Gastrocnemius medialis (tissue), 4 donors: ENCODE results near the gene PLA2G15. TPM values are rescaled to one million over a fixed set of nuclear protein-coding genes. Genes with fewer than 3 reads are reported as not detected.

ENCODE experiments used
- ATAC-seq, 2 donors: fragments of 150-250 bp; one replicate each; pipeline ENCODE4 v1.9.1; 2016
- DNase-seq, 2 donors: peaks; one replicate each; pipeline ENCODE4 v3.0.0-alpha.2; 2019
- H3K27ac ChIP-seq, 4 donors: fragments of 200-600 bp; sonication (generic); 1 replicate in 1 of 4; 2 replicates in 3 of 4; pipeline ENCODE4 v1.5.1; 2016 to 2018; ENCODE audit warnings: mild to moderate bottlenecking in 2 of 4, moderate library complexity in 1 of 4
- H3K27me3 ChIP-seq, 3 donors: fragments of 200-600 bp; sonication (generic) in 2 of 3; 1 replicate in 1 of 3; 2 replicates in 2 of 3; pipeline versions ENCODE4 v1.5.1 to v1.6.0; 2016 to 2019; ENCODE audit warnings: mild to moderate bottlenecking in 1 of 3, moderate library complexity in 1 of 3
- H3K36me3 ChIP-seq, 2 donors: fragments of 200-600 bp; sonication (generic) in 1 of 2; one replicate each; pipeline ENCODE4 v1.5.1; 2017 to 2018
- H3K4me1 ChIP-seq, 2 donors: fragments of 200-600 bp; sonication (generic) in 1 of 2; one replicate each; pipeline ENCODE4 v1.5.1; 2016 to 2017; ENCODE audit warnings: mild to moderate bottlenecking in 2 of 2
- H3K4me3 ChIP-seq, 4 donors: fragments of 200-600 bp; sonication (generic) in 3 of 4; 1 replicate in 1 of 4; 2 replicates in 3 of 4; pipeline ENCODE4 v1.5.1; 2016 to 2019; ENCODE audit warnings: mild to moderate bottlenecking in 2 of 4
- H3K9me3 ChIP-seq, 3 donors: fragments of 200-600 bp; sonication (generic) in 2 of 3; 1 replicate in 1 of 3; 2 replicates in 2 of 3; pipeline ENCODE4 v1.5.1; 2016 to 2019
- POLR2A ChIP-seq, 2 donors: fragments of 450-650 bp; IDR thresholded peaks; one replicate each; pipeline ENCODE4 v1.6.1; 2017; ENCODE audit warnings: antibody characterized with exemption in 2 of 2, mild to moderate bottlenecking in 2 of 2, moderate library complexity in 2 of 2
- in situ Hi-C, 4 donors: fragments of 200-750 bp; cut with MboI; loops; one replicate each; pipeline versions ENCODE4 v1.15.0 to v1.8.0; 2017; ENCODE audit warnings: low sequenced_read_pairs in 4 of 4
- intact Hi-C: fragments of 100-400 bp; cut with DNase I; formaldehyde crosslinking; loops from one replicate; pipeline ENCODE4 v1.15.1; 2023; ENCODE audit warnings: low total_unique reads
- total RNA-seq, 4 donors: library from RNA; depleted of rRNA; stranded (reverse); fragments of >200 nt; gene quantifications; one replicate each; pipeline versions ENCODE4 v1.1.0 to v1.2.3, GENCODE V29; 2016
- TF ChIP-seq, protein P1 (sequence below), 5 experiments: fragments of 450-650 bp in 3 of 5; fragments of 200-600 bp in 2 of 5; sonication (generic) in 2 of 5; IDR thresholded peaks in 4 of 5; conservative IDR thresholded peaks in 1 of 5; 1 replicate in 4 of 5; 2 replicates in 1 of 5; pipeline ENCODE4 v1.5.1; 2016 to 2019; ENCODE audit warnings: antibody characterized with exemption in 5 of 5, mild to moderate bottlenecking in 3 of 5, moderate library complexity in 3 of 5

Gene PLA2G15
- total RNA-seq, 4 donors from 2014 or later: 67.8 to 91.3 (median 84.8) TPM

- Histone ChIP-seq H3K9me3 (no peaks in the 10 kb centered on the region), H3K27me3 (no peaks in the 10 kb centered on the region), H3K36me3 (no peaks in the 10 kb centered on the region), H3K4me3 (no peak overlapping the region), H3K4me1 (peaks cover 17 to 25% of the 10 kb centered on the region in 2 donors), H3K27ac (peak overlapping the region in 3 of 4 donors; percentile 24 to 62 (median 52))
- ATAC-seq: no peak
- intact Hi-C loops: no loop called here
- peak in 1 of 2 donors; percentile 14 for DNase-seq
- in situ Hi-C loops: loop anchor here in 1 of 4 donors (25.0 kb wide), 1 partner anchor 422 kb away; the partner anchor contains the start of genes RANBP10 and TSNAXIP1
- TF ChIP-seq POLR2A (IDR thresholded peaks at IDR 0.05): no peak
- TF ChIP-seq, protein P1, sequence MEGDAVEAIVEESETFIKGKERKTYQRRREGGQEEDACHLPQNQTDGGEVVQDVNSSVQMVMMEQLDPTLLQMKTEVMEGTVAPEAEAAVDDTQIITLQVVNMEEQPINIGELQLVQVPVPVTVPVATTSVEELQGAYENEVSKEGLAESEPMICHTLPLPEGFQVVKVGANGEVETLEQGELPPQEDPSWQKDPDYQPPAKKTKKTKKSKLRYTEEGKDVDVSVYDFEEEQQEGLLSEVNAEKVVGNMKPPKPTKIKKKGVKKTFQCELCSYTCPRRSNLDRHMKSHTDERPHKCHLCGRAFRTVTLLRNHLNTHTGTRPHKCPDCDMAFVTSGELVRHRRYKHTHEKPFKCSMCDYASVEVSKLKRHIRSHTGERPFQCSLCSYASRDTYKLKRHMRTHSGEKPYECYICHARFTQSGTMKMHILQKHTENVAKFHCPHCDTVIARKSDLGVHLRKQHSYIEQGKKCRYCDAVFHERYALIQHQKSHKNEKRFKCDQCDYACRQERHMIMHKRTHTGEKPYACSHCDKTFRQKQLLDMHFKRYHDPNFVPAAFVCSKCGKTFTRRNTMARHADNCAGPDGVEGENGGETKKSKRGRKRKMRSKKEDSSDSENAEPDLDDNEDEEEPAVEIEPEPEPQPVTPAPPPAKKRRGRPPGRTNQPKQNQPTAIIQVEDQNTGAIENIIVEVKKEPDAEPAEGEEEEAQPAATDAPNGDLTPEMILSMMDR (IDR thresholded peaks at IDR 0.05 in 4 of 5, conservative IDR thresholded peaks at IDR 0.05 in 1 of 5): no peak
Measured at GRCh38 chr16:68233835-68234187, 11.4 kb upstream of the PLA2G15 start.

DNA sequence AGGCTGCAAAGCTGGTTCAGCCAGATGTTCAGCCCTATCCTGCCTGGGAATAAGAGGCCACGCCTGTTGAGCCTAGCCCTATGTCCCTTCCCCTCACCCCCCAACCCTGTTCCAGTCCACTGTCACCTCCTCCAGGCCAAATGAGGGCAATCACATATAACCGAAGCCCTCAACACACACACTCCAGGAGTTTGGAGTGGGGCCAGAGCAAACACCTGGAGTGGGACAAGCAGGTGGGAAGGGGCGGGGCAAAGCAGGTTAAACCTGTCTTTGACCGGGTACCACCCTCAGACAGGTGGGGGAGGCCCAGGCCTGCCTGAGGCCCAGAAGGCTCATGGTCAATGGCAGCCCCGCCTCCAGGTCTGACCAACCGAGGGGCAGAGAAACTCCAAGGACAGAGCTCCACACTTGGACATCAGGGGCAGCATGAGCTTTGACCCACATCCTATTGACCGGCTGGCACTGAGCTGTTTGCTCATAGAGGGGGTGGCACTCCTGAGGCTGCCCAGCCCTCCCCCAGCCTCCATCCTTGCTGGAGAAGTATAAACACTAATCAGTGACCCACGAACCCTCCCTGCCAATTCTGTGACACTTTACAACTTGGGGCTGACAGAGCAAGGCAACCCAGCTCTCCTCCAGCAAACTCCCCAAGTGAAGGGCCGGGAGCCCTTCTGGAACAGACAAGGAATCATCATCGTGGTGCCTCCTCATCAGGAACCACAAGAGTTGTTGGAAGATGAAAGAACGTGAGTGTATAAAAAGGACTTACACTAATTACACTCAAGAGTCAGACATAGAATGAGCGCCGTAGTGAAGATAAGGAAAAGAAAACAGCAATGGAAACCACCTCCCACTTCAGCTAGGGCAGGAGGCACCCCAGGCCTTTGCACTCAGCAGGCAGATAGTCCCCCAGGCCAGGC, 10.7 kb upstream of the PLA2G15 start:
- H3K36me3 ChIP-seq: no peaks in the 10 kb centered on the region
- ATAC-seq: no peak
- H3K27me3 ChIP-seq: no peaks in the 10 kb centered on the region
- in situ Hi-C loops: loop anchor here in 1 of 4 donors (25.0 kb wide), 1 partner anchor 422 kb away; the partner anchor contains the start of genes RANBP10 and TSNAXIP1
- peaks cover 12 to 19% of the 10 kb centered on the region in 2 donors for H3K4me1 ChIP-seq
- H3K4me3 ChIP-seq: no peak overlapping the region
- H3K27ac ChIP-seq: peak overlapping the region in 3 of 4 donors; percentile 24 to 62 (median 52)
- H3K9me3 ChIP-seq: no peaks in the 10 kb centered on the region
- TF ChIP-seq, protein P1 (IDR thresholded peaks at IDR 0.05 in 4 of 5, conservative IDR thresholded peaks at IDR 0.05 in 1 of 5): no peak
- TF ChIP-seq POLR2A (IDR thresholded peaks at IDR 0.05): no peak
- intact Hi-C loops: no loop called here
- DNase-seq: peak in 1 of 2 donors; percentile 31

GRCh38 chr16:68235108-68235886, 9.9 kb upstream of the PLA2G15 start:
- DNase-seq (peak in 1 of 2 donors; percentile 36), ATAC-seq (no peak)
- Histone ChIP-seq H3K27ac (peak overlapping the region in 3 of 4 donors; percentile 24 to 94 (median 52)), H3K4me3 (peak overlapping the region in 1 of 4 donors; percentile 35), H3K9me3 (no peaks in the 10 kb centered on the region), H3K36me3 (no peaks in the 10 kb centered on the region), H3K27me3 (no peaks in the 10 kb centered on the region), H3K4me1 (peaks cover 16 to 26% of the 10 kb centered on the region in 2 donors)
- intact Hi-C loops: no loop called here
- TF ChIP-seq, protein P1 (IDR thresholded peaks at IDR 0.05 in 4 of 5, conservative IDR thresholded peaks at IDR 0.05 in 1 of 5): no peak
- TF ChIP-seq POLR2A (IDR thresholded peaks at IDR 0.05): no peak
- in situ Hi-C loops: loop anchor here in 1 of 4 donors (25.0 kb wide), 1 partner anchor 423 kb away; the partner anchor contains the start of genes RANBP10 and TSNAXIP1

GRCh38 chr16:68235887-68236136, 9.4 kb upstream of the PLA2G15 start, which contains the start of gene ESRP2:
Gene ESRP2, minus strand, starts transcription at chr16:68236127. Its CDS starts 82 bp downstream, at chr16:68236045.
- peak within 1 kb of the TSS; percentile 79 to 94 (median 88) for H3K27ac ChIP-seq
- DNase-seq: peak in 1 of 2 donors; percentile 21

More at GRCh38 chr16:68235887-68236136, 9.4 kb upstream of the PLA2G15 start, which contains the start of gene ESRP2:
- Histone ChIP-seq H3K4me3 (peak within 1 kb of the TSS; percentile 64 to 71 (median 68)), H3K4me1 (peaks cover 16 to 26% of the 10 kb centered on the region in 2 donors), H3K9me3 (no peaks in the 10 kb centered on the region), H3K36me3 (no peaks in the 10 kb centered on the region), H3K27me3 (no peaks in the 10 kb centered on the region)
- no peak for ATAC-seq
- in situ Hi-C loops (loop anchor here in 1 of 4 donors (25.0 kb wide), 1 partner anchor 424 kb away; the partner anchor contains the start of genes RANBP10 and TSNAXIP1), intact Hi-C loops (no loop called here)
- TF ChIP-seq POLR2A (IDR thresholded peaks at IDR 0.05): no peak
- TF ChIP-seq, protein P1 (IDR thresholded peaks at IDR 0.05 in 4 of 5, conservative IDR thresholded peaks at IDR 0.05 in 1 of 5): no peak
